Suprapubic skin (tissue), 3 donors: ENCODE data around the gene TMEM101.

ENCODE experiments used
- POLR2A ChIP-seq, 2 donors: fragments of 450-650 bp; IDR thresholded peaks; one replicate each; pipeline ENCODE4 v1.6.1; 2017; ENCODE audit warnings: antibody characterized with exemption in 2 of 2, mild to moderate bottlenecking in 2 of 2, moderate library complexity in 2 of 2
- TF ChIP-seq, protein P1 (sequence below), 2 donors: fragments of 200-600 bp in 1 of 2; fragments of 450-650 bp in 1 of 2; sonication (generic) in 1 of 2; IDR thresholded peaks; one replicate each; pipeline ENCODE4 v1.5.1; 2016 to 2019; ENCODE audit warnings: antibody characterized with exemption in 2 of 2, mild to moderate bottlenecking in 1 of 2, moderate library complexity in 1 of 2

DNA sequence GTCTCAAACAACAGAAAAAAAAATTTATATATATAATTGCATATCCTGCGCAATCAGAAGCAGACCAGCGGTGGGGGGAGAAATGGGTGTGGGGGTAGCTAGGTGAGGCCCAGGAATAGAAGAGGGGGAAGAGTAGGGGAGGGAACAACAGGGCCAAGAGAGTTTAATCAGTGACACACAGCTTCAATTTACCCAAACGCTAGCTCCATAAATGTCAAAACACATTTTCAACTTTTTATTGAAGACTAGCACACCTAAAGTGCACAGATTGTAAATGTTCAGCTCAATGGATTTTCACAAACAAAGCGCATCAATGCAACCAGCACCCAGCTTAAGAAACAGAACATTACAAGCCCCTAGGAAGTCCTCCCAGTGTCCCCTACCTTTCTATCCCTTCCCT, 35.1 kb downstream of the TMEM101 start:
- TF ChIP-seq, protein P1, sequence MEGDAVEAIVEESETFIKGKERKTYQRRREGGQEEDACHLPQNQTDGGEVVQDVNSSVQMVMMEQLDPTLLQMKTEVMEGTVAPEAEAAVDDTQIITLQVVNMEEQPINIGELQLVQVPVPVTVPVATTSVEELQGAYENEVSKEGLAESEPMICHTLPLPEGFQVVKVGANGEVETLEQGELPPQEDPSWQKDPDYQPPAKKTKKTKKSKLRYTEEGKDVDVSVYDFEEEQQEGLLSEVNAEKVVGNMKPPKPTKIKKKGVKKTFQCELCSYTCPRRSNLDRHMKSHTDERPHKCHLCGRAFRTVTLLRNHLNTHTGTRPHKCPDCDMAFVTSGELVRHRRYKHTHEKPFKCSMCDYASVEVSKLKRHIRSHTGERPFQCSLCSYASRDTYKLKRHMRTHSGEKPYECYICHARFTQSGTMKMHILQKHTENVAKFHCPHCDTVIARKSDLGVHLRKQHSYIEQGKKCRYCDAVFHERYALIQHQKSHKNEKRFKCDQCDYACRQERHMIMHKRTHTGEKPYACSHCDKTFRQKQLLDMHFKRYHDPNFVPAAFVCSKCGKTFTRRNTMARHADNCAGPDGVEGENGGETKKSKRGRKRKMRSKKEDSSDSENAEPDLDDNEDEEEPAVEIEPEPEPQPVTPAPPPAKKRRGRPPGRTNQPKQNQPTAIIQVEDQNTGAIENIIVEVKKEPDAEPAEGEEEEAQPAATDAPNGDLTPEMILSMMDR (IDR thresholded peaks at IDR 0.05): no peak
- TF ChIP-seq POLR2A (IDR thresholded peaks at IDR 0.05): no peak
